ENCODE measurements around the gene KNSTRN.

DNA sequence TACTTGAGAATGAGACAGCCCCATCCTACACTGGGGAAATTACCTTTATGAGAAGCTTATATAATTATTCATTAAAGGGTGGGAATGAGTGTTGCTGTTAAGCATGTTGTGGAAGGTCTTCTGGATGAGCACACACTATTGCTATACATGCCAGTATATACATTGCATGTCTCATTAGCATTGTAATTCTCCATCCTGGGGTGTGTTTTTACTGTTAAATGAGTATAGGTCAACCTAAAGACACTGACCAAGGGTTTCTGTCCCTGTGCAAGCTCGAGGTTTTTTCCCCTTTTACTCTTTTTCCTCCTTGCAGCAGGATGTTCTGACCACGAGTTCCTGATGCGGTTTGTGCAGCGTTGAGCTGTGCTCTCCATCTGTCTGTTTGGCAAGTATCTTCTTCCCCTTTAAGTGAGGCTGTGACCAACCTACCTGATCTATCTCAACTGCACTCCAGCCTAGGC lies 15.9 kb downstream of the KNSTRN start:
- TF ChIP-seq, protein P1, sequence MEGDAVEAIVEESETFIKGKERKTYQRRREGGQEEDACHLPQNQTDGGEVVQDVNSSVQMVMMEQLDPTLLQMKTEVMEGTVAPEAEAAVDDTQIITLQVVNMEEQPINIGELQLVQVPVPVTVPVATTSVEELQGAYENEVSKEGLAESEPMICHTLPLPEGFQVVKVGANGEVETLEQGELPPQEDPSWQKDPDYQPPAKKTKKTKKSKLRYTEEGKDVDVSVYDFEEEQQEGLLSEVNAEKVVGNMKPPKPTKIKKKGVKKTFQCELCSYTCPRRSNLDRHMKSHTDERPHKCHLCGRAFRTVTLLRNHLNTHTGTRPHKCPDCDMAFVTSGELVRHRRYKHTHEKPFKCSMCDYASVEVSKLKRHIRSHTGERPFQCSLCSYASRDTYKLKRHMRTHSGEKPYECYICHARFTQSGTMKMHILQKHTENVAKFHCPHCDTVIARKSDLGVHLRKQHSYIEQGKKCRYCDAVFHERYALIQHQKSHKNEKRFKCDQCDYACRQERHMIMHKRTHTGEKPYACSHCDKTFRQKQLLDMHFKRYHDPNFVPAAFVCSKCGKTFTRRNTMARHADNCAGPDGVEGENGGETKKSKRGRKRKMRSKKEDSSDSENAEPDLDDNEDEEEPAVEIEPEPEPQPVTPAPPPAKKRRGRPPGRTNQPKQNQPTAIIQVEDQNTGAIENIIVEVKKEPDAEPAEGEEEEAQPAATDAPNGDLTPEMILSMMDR (conservative IDR thresholded peaks at IDR 0.05; ENCODE audit: low read depth, low read length), result no peak
- no peak for TF ChIP-seq SMC3 (IDR thresholded peaks at IDR 0.05; ENCODE audit: low read depth, low read length)
- no peak for TF ChIP-seq MXI1 (IDR thresholded peaks at IDR 0.05; ENCODE audit: borderline replicate concordance, low read depth, low read length)
- no peak for TF ChIP-seq POLR2A (IDR thresholded peaks at IDR 0.05; ENCODE audit: low read depth, low read length)
- no peak for TF ChIP-seq MAFK (IDR thresholded peaks at IDR 0.05; ENCODE audit: low read depth, low read length)
- TF ChIP-seq, protein P2, sequence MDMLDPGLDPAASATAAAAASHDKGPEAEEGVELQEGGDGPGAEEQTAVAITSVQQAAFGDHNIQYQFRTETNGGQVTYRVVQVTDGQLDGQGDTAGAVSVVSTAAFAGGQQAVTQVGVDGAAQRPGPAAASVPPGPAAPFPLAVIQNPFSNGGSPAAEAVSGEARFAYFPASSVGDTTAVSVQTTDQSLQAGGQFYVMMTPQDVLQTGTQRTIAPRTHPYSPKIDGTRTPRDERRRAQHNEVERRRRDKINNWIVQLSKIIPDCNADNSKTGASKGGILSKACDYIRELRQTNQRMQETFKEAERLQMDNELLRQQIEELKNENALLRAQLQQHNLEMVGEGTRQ (IDR thresholded peaks at IDR 0.05; ENCODE audit: low read depth, low read length), result no peak
- no peak for TF ChIP-seq CEBPB (IDR thresholded peaks at IDR 0.05; ENCODE audit: low read depth, low read length)
- TF ChIP-seq RFX5 (IDR thresholded peaks at IDR 0.05; ENCODE audit: low read depth, low read length), result no peak
- no peak for TF ChIP-seq NFE2L2 (IDR thresholded peaks at IDR 0.05; ENCODE audit: low read depth, low read length)
- no peak for TF ChIP-seq RCOR1 (IDR thresholded peaks at IDR 0.05; ENCODE audit: insufficient replicate concordance, low read length)
